Stomach smooth muscle (tissue), 2 donors: ENCODE measurements around the gene ADCY9.

Experiments
- H3K27ac ChIP-seq: one replicate; pipeline ENCODE4 v1.7.0; 2013; ENCODE audit warnings: mild to moderate bottlenecking, low read length, inconsistent platforms
- H3K27me3 ChIP-seq, 2 donors: one replicate each; pipeline ENCODE4 v1.7.0; 2013; ENCODE audit warnings: low read length in 2 of 2; ENCODE audit not compliant: insufficient read depth in 2 of 2, control insufficient read depth in 1 of 2
- H3K36me3 ChIP-seq, 2 donors: one replicate each; pipeline ENCODE4 v1.7.0; 2013; ENCODE audit warnings: low read length in 2 of 2; ENCODE audit not compliant: control insufficient read depth in 2 of 2, insufficient read depth in 2 of 2
- H3K4me1 ChIP-seq: one replicate; pipeline ENCODE4 v1.7.0; 2013; ENCODE audit warnings: low read length; ENCODE audit not compliant: control insufficient read depth, insufficient read depth
- H3K4me3 ChIP-seq, 2 donors: one replicate each; pipeline ENCODE4 v1.7.0; 2013; ENCODE audit warnings: low read length in 2 of 2
- H3K9ac ChIP-seq, 2 donors: one replicate each; pipeline ENCODE4 v1.7.0; 2013; ENCODE audit warnings: low read length in 2 of 2, mild to moderate bottlenecking in 1 of 2
- H3K9me3 ChIP-seq, 2 donors: one replicate each; pipeline ENCODE4 v1.7.0; 2013; ENCODE audit warnings: low read length in 2 of 2; ENCODE audit not compliant: control insufficient read depth in 2 of 2
- donor health status: healthy.
- donor health status: Pancreatic carcinoma.

ADCY9 gene

GRCh38 chr16:4011940-4012629, 104.2 kb downstream of the ADCY9 start:
- H3K27me3 ChIP-seq: no peaks in the 10 kb centered on the region
- H3K9me3 ChIP-seq: no peaks in the 10 kb centered on the region
- H3K4me3 ChIP-seq: no peak overlapping the region
- no peaks in the 10 kb centered on the region for H3K36me3 ChIP-seq
- no peak overlapping the region for H3K27ac ChIP-seq
- peaks cover 13% of the 10 kb centered on the region for H3K4me1 ChIP-seq
- H3K9ac ChIP-seq: no peak overlapping the region

GRCh38 chr16:4011225-4011939, 104.9 kb downstream of the ADCY9 start:
- H3K27ac ChIP-seq: no peak overlapping the region
- H3K4me3 ChIP-seq: no peak overlapping the region
- H3K9me3 ChIP-seq: no peaks in the 10 kb centered on the region
- no peaks in the 10 kb centered on the region for H3K27me3 ChIP-seq
- peaks cover 14% of the 10 kb centered on the region for H3K4me1 ChIP-seq
- H3K36me3 ChIP-seq: no peaks in the 10 kb centered on the region
- no peak overlapping the region for H3K9ac ChIP-seq

- H3K4me3 ChIP-seq: no peak overlapping the region
These were observed 105.8 kb downstream of the ADCY9 start for GRCh38 chr16:4010225-4011158.

GRCh38 chr16:4009177-4009576, 107.1 kb downstream of the ADCY9 start:
- Histone ChIP-seq H3K9ac (no peak overlapping the region), H3K27ac (no peak overlapping the region), H3K4me3 (no peak overlapping the region), H3K4me1 (peaks cover 30% of the 10 kb centered on the region), H3K27me3 (no peaks in the 10 kb centered on the region), H3K9me3 (no peaks in the 10 kb centered on the region), H3K36me3 (no peaks in the 10 kb centered on the region)

More at GRCh38 chr16:4010225-4011158, 105.8 kb downstream of the ADCY9 start:
- H3K27me3 ChIP-seq: no peaks in the 10 kb centered on the region
- H3K9me3 ChIP-seq: no peaks in the 10 kb centered on the region
- no peak overlapping the region for H3K27ac ChIP-seq
- peaks cover 22% of the 10 kb centered on the region for H3K4me1 ChIP-seq
- no peak overlapping the region for H3K9ac ChIP-seq
- no peaks in the 10 kb centered on the region for H3K36me3 ChIP-seq

GRCh38 chr16:4008116-4008515, 108.1 kb downstream of the ADCY9 start:
- Histone ChIP-seq H3K9me3 (no peaks in the 10 kb centered on the region), H3K4me1 (peaks cover 29% of the 10 kb centered on the region), H3K9ac (no peak overlapping the region), H3K27me3 (no peaks in the 10 kb centered on the region), H3K4me3 (no peak overlapping the region), H3K36me3 (no peaks in the 10 kb centered on the region), H3K27ac (no peak overlapping the region)

- Histone ChIP-seq H3K4me3 (peak overlapping the region; percentile 56 to 69), H3K27me3 (no peaks in the 10 kb centered on the region), H3K4me1 (peaks cover 21% of the 10 kb centered on the region), H3K9ac (no peak overlapping the region), H3K27ac (peak overlapping the region; percentile 64), H3K36me3 (no peaks in the 10 kb centered on the region), H3K9me3 (no peaks in the 10 kb centered on the region)
These were observed 109.7 kb downstream of the ADCY9 start for GRCh38 chr16:4006397-4006999.

GRCh38 chr16:4005731-4006130, 110.5 kb downstream of the ADCY9 start:
- Histone ChIP-seq H3K4me1 (peaks cover 25% of the 10 kb centered on the region), H3K9me3 (no peaks in the 10 kb centered on the region), H3K4me3 (peak overlapping the region; percentile 56 to 69), H3K27me3 (no peaks in the 10 kb centered on the region), H3K36me3 (no peaks in the 10 kb centered on the region), H3K27ac (peak overlapping the region; percentile 64), H3K9ac (peak overlapping the region in 1 of 2 donors; percentile 21)

- peak overlapping the region; percentile 64 for H3K27ac ChIP-seq
- H3K9me3 ChIP-seq: no peaks in the 10 kb centered on the region
- H3K4me1 ChIP-seq: peaks cover 26% of the 10 kb centered on the region
- H3K27me3 ChIP-seq: no peaks in the 10 kb centered on the region
- H3K9ac ChIP-seq: no peak overlapping the region
- H3K4me3 ChIP-seq: peak overlapping the region; percentile 50 to 69
- H3K36me3 ChIP-seq: no peaks in the 10 kb centered on the region
These were observed 111.0 kb downstream of the ADCY9 start for GRCh38 chr16:4005281-4005680.

GRCh38 chr16:4004206-4004605, 112.0 kb downstream of the ADCY9 start:
- Histone ChIP-seq H3K27me3 (no peaks in the 10 kb centered on the region), H3K4me3 (no peak overlapping the region), H3K36me3 (no peaks in the 10 kb centered on the region)

GRCh38 chr16:4003576-4003975, 112.7 kb downstream of the ADCY9 start:
- Histone ChIP-seq H3K27ac (no peak overlapping the region), H3K4me1 (peaks cover 35% of the 10 kb centered on the region), H3K27me3 (no peaks in the 10 kb centered on the region), H3K9ac (no peak overlapping the region), H3K36me3 (no peaks in the 10 kb centered on the region), H3K9me3 (no peaks in the 10 kb centered on the region), H3K4me3 (no peak overlapping the region)

More at GRCh38 chr16:4004206-4004605, 112.0 kb downstream of the ADCY9 start:
- H3K4me1 ChIP-seq: peaks cover 31% of the 10 kb centered on the region
- H3K27ac ChIP-seq: no peak overlapping the region
- H3K9ac ChIP-seq: no peak overlapping the region
- no peaks in the 10 kb centered on the region for H3K9me3 ChIP-seq
